GM15510 (cell line): ENCODE data around the gene ABCB9.

ENCODE experiments used
- POLR2A ChIP-seq: IDR thresholded peaks from 3 replicates; pipeline ENCODE4 v1.6.1; 2011; ENCODE audit warnings: borderline replicate concordance; ENCODE audit not compliant: insufficient read length; ENCODE audit errors: extremely low read depth

ABCB9 gene

DNA sequence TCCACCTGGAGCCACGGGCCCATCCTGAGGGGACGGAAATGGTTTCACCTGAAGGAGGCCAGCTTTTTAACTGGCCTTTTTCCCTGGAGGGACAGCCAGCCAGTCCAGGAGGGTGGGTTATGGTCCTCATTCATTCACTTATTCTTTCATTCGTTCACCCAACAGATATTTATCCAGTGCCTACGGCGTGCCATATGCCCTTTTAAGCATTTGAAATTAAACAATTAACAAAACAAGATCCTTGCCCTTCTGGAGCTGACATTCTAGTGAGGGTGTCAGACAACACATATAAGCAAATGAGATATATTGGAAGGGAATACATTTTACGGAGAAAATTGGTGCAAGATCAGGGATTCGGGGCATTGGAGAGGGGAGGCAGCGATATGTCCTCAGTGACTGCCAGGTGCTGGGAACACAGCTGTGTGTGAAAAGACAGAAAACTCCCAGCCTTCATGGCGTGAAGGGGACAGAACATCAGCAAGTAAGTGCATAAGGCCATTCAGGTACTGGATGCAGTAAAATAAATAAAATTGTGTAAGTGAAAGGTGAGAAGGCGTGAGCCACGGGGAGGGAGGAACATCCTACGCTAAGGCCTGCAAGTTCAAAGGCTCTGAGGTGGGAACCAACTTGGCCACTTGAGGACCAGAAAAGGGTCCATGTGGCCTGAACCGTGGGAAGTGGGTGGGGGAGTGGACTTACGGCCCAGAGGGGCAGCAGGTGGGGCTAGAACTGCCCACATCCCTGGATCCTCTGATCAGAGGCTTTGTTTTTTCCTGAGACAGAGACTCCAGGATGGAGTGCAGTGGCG is 684 bp upstream of the ABCB9 start:
- TF ChIP-seq POLR2A, result no peak

DNA sequence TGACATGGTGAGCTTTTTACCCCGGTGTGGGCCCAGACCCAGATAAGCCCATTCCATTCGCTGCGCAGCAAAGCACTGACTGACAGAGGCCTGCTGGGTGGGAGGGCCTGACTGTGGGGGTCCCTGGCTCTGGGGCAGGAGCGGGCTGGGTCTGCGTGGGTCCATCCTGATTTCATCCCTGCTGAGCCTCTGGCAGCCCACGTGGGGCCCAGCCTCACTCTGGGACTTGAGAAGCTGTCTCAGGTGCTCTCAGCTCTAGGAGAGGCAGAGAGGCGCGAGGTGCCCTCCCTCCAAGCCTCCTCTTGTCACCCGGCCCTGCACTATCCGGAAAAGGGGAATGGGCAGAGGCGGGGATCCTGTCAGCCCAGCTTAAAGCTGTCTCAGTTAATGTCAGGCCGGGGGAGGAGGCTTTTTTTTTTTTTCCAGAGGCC is 927 bp downstream of the ABCB9 start:
- no peak for TF ChIP-seq POLR2A

DNA sequence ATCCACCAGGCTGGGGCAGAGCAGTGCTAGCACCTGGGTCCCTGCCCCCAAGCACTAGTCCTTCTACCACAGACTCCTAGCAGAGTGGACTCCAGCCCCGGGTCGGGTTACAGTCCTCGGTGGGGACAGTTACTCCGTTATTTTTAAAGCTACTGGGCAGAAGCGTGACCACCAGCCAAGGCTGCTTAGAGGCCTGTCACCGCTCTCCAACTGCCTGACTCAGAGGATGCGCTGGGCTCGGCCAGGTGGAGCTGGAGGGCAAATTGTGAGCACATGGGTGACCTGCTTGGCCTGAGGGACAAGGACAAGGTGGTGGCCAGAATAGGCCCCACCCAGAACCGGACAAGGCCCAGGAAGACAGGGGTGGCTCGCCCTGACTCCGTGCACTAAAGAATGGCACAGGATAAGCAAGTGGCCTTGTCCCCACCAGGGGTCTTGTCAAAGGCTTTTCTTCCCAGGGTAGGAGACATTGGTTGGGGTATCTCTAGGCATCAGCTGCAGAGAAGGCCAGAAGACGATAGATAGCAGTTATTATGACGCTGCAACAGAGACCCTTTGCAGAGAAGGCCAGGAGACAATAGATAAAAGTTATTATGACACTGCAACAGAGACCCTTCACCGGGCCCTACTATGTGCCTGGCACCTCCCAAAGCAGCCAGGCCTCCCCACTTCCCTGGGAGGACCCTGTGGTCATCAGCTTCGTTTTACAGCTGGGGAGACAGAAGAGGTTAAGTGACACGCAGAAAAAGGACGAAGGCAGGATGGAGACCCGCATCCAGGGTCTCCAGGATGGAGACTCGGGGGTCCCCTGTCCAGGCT is 1.6 kb downstream of the ABCB9 start:
- no peak for TF ChIP-seq POLR2A

DNA sequence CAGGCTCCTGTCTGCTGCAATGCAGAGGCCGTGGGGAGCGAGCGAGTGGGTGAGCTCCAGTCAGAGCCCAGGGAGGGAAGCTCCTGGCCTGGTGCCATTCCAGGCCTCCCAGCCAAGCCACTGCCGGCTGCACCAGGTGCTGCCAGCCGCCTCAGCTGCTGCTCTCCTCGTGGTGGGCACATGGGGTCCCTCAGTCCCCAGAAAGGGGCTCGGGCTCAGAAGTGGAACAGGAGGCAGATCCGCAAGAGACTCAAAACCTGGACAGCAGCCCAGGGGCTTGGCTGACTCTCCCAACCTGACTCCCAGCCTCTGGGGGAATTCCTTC is 2.4 kb downstream of the ABCB9 start:
- TF ChIP-seq POLR2A, result no peak

DNA sequence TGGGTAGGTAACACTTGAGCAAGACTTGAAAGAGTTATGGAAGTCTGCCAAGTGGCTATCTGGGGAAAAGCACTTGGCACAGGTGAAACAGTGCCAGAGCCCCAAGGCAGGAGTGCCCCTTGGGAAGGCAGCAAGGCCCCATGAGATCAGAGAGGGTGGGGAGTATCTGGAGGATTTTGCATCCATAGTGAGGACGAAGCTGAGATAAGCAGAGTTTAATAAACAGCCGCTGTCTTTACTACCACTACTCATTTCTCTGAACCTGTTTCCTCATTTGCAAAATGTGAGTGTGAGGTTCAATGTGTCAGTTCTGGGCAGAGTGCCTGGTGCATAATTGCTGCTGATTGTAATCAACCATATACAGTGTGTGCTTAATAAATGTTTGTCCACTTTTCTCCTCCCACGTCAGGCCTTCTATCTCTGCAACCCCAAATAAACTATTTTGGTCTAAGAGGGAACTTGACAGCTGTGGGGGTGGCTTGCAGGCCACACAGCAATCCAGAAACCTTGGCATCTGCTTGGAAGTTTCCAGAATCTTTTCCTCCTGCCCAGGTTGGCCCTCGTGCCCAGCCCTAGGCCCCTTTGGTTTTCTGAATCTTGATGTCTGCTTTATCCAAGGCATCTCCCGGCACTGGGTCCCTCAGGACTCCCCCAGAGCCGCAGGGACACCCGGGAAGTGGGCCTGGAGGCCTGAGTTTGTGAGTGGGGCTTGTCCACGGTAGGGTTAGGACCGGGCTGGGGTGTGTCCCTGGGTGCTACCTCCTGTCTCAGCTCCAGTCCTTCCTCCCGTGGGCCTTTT is 4.5 kb downstream of the ABCB9 start:
- no peak for TF ChIP-seq POLR2A

DNA sequence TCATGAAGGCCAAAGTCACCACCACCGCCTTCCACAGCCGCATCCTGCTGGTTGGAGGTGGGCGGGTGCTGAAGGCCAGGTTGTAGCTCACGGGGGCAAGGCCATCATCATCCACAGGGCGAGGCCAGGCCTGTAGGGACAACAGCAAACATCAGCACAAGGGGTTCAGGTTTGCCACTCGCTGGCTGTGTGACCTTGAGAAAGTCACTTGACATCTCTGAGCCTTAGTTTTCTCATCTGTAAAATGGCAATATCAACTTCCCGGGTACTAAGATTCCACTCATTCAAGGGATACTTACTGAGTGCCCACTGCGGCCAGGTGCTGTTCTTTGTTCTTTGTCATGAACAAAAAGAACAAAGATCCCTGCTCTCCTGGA is 6.1 kb downstream of the ABCB9 start:
- TF ChIP-seq POLR2A, result no peak

DNA sequence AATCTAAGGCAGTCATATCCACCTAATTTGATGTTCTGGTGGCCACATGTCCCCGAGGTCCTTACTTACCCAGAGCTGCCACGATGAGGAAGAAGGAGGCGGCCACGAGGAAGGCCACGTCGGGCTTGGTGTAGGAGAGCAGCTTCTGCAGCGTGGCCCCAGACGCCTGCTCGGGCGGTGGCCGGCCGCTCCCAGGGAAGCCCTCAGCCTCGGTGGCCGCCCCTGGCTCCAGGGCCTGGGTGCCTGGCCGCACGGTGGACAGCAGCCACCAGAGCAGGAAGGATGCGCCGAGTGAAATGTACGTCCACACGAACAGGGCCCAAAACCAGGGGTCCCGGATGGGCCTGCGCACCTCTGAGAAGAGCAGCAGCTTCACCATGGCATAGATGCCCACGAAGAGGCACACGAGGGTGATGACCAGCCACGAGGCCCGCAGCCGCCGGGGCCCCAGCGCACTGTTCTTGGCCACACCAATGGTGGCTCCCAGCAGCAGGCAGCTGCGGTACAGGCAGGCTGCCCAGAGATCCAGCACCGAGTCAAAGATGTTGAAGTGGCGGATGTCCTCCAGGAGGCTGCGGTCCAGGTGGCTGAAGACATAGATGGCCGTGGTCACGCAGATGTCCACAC is 6.6 kb downstream of the ABCB9 start:
- TF ChIP-seq POLR2A, result no peak

DNA sequence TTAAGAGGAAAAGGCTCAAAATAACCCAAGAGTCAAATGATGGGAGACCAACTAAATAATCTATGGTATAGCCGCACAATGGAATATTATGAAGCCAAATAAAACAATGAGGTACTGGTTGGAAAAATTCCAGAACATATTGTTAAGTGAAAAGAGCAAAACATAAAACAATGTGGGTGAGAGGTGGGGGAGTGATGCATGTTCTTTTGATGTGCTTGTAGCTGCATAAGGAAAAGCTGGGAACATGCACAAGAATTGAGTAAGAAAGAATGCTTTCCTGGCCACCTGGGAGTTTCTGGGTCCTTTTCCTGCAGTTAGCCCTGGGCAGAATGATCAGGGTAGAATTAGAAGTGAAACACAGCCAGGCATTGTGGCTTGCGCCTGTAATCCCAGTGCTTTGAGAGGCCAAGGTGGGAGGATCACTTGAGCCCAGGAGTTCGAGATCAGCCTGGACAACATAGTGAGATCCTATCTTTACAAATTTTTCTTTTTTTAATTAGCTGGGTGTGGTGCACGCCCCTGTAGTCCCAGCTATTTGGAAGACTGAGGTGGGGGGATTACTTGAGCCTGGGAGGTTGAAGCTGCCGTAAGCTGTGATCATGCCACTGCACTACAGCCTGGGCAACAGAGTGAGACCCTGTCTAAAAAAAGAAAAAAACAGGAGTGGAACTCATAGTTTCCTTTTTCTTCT is 7.9 kb downstream of the ABCB9 start:
- TF ChIP-seq POLR2A, result no peak

DNA sequence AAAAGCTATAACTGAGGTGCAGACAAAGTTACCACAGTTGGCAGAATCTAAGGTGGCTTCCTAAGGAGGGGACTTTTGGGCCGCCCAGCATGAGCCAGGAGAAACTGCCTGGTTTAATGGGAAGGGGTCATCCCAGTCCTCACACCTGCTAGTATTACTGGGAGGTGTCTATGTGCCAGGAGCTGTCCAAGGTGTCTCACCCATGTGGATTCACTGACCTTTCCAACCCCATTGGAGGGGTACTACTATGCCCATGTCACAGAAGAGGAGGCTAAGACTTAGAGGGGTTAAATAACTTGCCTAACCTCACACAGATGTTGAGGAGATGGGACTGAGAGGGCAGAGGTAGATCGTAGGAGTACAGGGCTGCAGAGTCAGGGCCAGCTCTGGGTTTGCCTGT is 10.2 kb downstream of the ABCB9 start:
- no peak for TF ChIP-seq POLR2A

DNA sequence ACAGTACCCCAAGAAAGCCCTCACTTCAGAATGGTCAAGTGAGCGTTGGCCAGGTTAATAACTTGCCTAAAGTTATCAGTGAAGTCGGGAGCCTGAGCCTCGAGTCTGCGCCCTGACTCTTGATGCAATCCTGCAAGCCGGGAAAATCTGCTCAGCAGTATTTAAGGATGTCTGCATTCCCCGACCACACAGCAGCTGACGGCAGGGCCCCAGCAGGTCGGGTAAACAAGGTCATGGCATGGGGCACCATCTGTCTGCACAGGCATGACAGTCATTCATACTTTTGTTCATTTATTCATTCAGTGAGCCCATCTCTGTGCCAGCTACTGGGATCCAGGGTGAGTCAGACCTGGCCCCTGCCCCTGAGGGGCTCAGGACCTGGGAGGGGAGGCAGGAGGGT is 11.1 kb downstream of the ABCB9 start:
- TF ChIP-seq POLR2A, result no peak

DNA sequence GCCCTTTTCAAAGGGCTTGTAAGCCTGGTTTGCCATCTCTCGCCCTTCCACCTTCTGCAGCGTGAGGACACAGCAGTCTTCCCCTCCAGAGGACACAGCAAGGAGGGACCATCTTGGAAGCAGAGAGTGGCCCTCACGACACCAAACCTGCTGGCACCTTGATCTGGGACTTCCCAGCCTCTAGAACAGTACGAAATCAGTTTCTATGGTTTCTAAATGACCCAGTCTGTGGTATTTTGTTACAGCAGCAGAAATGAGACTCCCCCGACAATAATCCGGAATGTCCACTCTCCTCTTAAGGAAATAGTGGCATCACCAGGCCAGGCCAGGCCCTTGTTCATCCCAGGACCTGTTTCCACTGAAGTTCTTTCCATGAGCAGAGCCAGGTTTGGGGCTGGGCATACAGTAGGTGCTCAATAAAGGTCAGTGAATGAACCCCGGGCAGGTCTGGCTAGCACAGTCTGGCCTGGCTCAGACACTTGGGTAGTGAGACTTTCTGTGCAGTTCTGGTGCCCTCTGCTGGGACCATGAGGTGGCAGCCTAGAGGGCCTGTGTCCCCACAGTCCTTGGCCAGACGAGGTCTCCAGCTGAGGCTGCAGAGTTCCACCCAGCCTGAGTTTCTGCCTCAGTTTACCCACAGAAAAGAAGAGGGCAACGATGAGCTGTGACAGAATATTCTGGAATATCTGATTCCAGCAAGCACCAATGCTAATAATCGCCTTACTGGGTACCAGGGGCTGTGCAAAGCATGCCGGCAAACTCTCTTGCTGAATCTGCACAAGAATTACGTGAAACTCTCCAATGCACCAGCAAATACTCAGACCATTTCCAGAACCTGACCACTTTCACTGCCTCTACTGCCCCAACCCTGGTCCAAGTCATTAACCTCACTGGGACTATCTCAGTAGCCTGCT is 14.0 kb downstream of the ABCB9 start:
- no peak for TF ChIP-seq POLR2A

DNA sequence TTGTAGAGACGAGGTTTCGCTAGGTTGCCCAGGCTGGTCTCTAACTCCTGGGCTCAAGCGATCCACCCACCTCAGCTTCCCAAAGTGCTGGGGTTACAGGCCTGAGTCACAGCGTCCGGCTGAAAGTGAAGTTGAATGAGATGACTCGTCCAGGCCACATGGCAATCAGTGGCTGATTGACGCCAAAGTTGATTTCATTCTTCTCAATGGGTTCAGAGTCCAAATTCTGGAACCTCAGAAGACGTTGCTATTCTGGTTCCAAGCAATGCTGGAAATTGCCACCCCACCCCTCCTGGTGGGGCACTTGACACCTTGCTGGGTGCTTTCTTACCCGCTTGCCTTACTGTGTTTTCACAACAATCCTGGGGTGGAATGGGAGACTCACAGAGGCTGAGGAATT is 14.9 kb downstream of the ABCB9 start:
- TF ChIP-seq POLR2A, result no peak
